Esophagus muscularis mucosa (tissue), 4 donors: ENCODE results near the gene DEGS2. TPM values are rescaled to one million over a fixed set of nuclear protein-coding genes. Genes with fewer than 3 reads are reported as not detected.

ENCODE experiments used
- DNase-seq: peaks from one replicate; pipeline ENCODE4 v3.0.0-alpha.2; 2017; ENCODE audit errors: extremely low spot score
- H3K27ac ChIP-seq, 4 donors: fragments of 200-600 bp; sonication (generic); replicated peaks in 1 of 4; 1 replicate in 3 of 4; 2 replicates in 1 of 4; pipeline ENCODE4 v1.5.1; 2016 to 2019; ENCODE audit warnings: mild to moderate bottlenecking in 1 of 4
- H3K27me3 ChIP-seq, 4 donors: fragments of 200-600 bp; sonication (generic); one replicate each; pipeline versions ENCODE4 v1.5.1 to v1.6.0; 2016 to 2019
- H3K36me3 ChIP-seq, 4 donors: fragments of 200-600 bp; sonication (generic); one replicate each; pipeline ENCODE4 v1.5.1; 2016 to 2019
- H3K4me1 ChIP-seq, 4 donors: fragments of 200-600 bp; sonication (generic); one replicate each; pipeline ENCODE4 v1.5.1; 2016 to 2019
- H3K4me3 ChIP-seq, 4 donors: fragments of 200-600 bp; sonication (generic); 1 replicate in 2 of 4; 2 replicates in 2 of 4; pipeline ENCODE4 v1.5.1; 2016 to 2019; ENCODE audit warnings: mild to moderate bottlenecking in 4 of 4, moderate library complexity in 1 of 4
- H3K9me3 ChIP-seq, 4 donors: fragments of 200-600 bp; sonication (generic); 1 replicate in 3 of 4; 2 replicates in 1 of 4; pipeline ENCODE4 v1.5.1; 2016 to 2019
- CTCF ChIP-seq, 3 experiments: fragments of 200-600 bp in 2 of 3; fragments of 450-650 bp in 1 of 3; sonication (generic) in 2 of 3; IDR thresholded peaks; one replicate each; pipeline ENCODE4 v1.5.1; 2017 to 2019; ENCODE audit warnings: antibody characterized with exemption in 3 of 3, mild to moderate bottlenecking in 2 of 3, moderate library complexity in 1 of 3
- EP300 ChIP-seq: sonication (generic); formaldehyde crosslinking; IDR thresholded peaks from one replicate; pipeline ENCODE4 v1.6.1; 2017; ENCODE audit warnings: antibody characterized with exemption
- POLR2A ChIP-seq: fragments of 450-650 bp; IDR thresholded peaks from one replicate; pipeline ENCODE4 v1.6.1; 2017; ENCODE audit warnings: antibody characterized with exemption, moderate library complexity, mild to moderate bottlenecking, low read depth
- POLR2AphosphoS5 ChIP-seq, 2 donors: sonication (generic); formaldehyde crosslinking; IDR thresholded peaks; one replicate each; pipeline ENCODE4 v1.6.1; 2017; ENCODE audit warnings: antibody characterized with exemption in 2 of 2
- whole genome bisulfite sequencing: methylation state at CpG from one replicate; pipeline ENCODE4 v1.1.5; 2018; 5-methylcytosine and 5-hydroxymethylcytosine counted together
- intact Hi-C: fragments of 100-400 bp; cut with DNase I; formaldehyde crosslinking; loops from one replicate; pipeline ENCODE4 v1.15.1; 2023
- small RNA-seq, 3 donors: library from RNA; depleted of rRNA; stranded (forward); fragments of <200 nt; gene quantifications; one replicate each; pipeline ENCODE3, GENCODE V24; 2016
- total RNA-seq, 4 donors: library from RNA; depleted of rRNA; stranded (reverse); fragments of >200 nt; gene quantifications; one replicate each; pipeline versions ENCODE4 v1.1.0 to v1.2.1, GENCODE V29; 2016

Gene DEGS2
- total RNA-seq, 4 donors from 2014 or later, result 0.06 to 0.33 (median 0.11) TPM; not detected in 1

- Histone ChIP-seq H3K9me3 (no peaks in the 10 kb centered on the region), H3K36me3 (peaks cover 0 to 17% (median 11%) of the 10 kb centered on the region in 4 donors), H3K27me3 (no peaks in the 10 kb centered on the region), H3K27ac (no peak overlapping the region), H3K4me3 (no peak overlapping the region), H3K4me1 (peaks cover 25 to 44% (median 37%) of the 10 kb centered on the region in 4 donors)
- no peak for TF ChIP-seq POLR2AphosphoS5 (IDR thresholded peaks at IDR 0.05)
- TF ChIP-seq CTCF (IDR thresholded peaks at IDR 0.05), result no peak
- no peak for TF ChIP-seq EP300
- TF ChIP-seq POLR2A, result no peak
- intact Hi-C loops, result no loop called here
- WGBS, result 94% methylated on average over 14 of the region's 14 CpGs
- DNase-seq, result no peak
Measured at GRCh38 chr14:100100032-100100703, 59.3 kb downstream of the DEGS2 start.

GRCh38 chr14:100098171-100098570 is 61.3 kb downstream of the DEGS2 start:
- Histone ChIP-seq H3K36me3 (peaks cover 0 to 17% (median 11%) of the 10 kb centered on the region in 4 donors), H3K9me3 (no peaks in the 10 kb centered on the region), H3K4me3 (no peak overlapping the region), H3K27ac (no peak overlapping the region), H3K4me1 (peaks cover 8 to 24% (median 17%) of the 10 kb centered on the region in 4 donors), H3K27me3 (no peaks in the 10 kb centered on the region)
- no peak for DNase-seq
- 95% methylated on average over 8 of the region's 8 CpGs for WGBS
- TF ChIP-seq POLR2A (no peak), CTCF (IDR thresholded peaks at IDR 0.05) (no peak), POLR2AphosphoS5 (IDR thresholded peaks at IDR 0.05) (no peak), EP300 (no peak)
- intact Hi-C loops, result no loop called here

- H3K27ac ChIP-seq, result no peak overlapping the region
- H3K4me3 ChIP-seq, result no peak overlapping the region
- peaks cover 0 to 19% (median 11%) of the 10 kb centered on the region in 4 donors for H3K36me3 ChIP-seq
- no peak for DNase-seq
- no peaks in the 10 kb centered on the region for H3K27me3 ChIP-seq
- H3K4me1 ChIP-seq, result peaks cover 0 to 16% (median 9%) of the 10 kb centered on the region in 4 donors
- H3K9me3 ChIP-seq, result no peaks in the 10 kb centered on the region
- 86% methylated on average over 3 of the region's 3 CpGs for WGBS
- TF ChIP-seq POLR2AphosphoS5 (IDR thresholded peaks at IDR 0.05) (no peak), EP300 (no peak), CTCF (IDR thresholded peaks at IDR 0.05) (no peak), POLR2A (no peak)
- intact Hi-C loops, result no loop called here
Measured at GRCh38 chr14:100096656-100097055, 62.8 kb downstream of the DEGS2 start.

Small RNA genes within 50 kb of the gene (small RNA-seq; reads per million reads assigned to genes)
- gene MIR151B (2.5 to 6.6 (median 3.3) reads per million in 3 donors), gene MIR342 (64.9 to 96.5 (median 80.9) reads per million in 3 donors)

Other genes starting within 250 kb of the DEGS2 start
- 10 to 100 TPM; 27.0 to 43.9 (median 37.3) TPM for gene EVL, start 94.2 kb downstream of the DEGS2 start, total RNA-seq
- gene YY1, start 79.5 kb upstream of the DEGS2 start, total RNA-seq, result 10 to 100 TPM; 54.8 to 83.4 (median 62.7) TPM
- gene SLC25A29, start 146.8 kb upstream of the DEGS2 start, total RNA-seq, result 10 to 100 TPM; 37.4 to 63.0 (median 49.2) TPM
- not detected for gene SLC25A47, start 163.7 kb upstream of the DEGS2 start, total RNA-seq
- 10 to 100 TPM in 2 of 4 donors, 1 to 10 TPM in 2; 7.1 to 10.8 (median 9.4) TPM for gene WDR25, start 216.8 kb upstream of the DEGS2 start, total RNA-seq